HCT116 (cell line): ENCODE data around the gene LHFPL6. TPM values are rescaled to one million over a fixed set of nuclear protein-coding genes. Genes with fewer than 3 reads are reported as not detected.

ENCODE experiments used
- ATAC-seq: fragments of 200-7000 bp; cut with Tn5 transposase; 2 replicates; pipeline ENCODE4 v1.9.1; 2020; ENCODE audit warnings: mild to moderate bottlenecking, moderate library complexity
- BruUV-seq: library from RNA; stranded (reverse); fragments of 400-500 nt; replicated peaks from 2 replicates; lab custom pipeline; 2021; lab: Mats Ljungman, UMichigan
- CTCF ChIA-PET: fragments of 300-600 bp; sonication (Branson Sonifier 250); formaldehyde crosslinking; loops from one replicate; lab custom pipeline; 2021; ENCODE audit warnings: antibody characterized with exemption; lab: Charles Lee
- POLR2A ChIA-PET: fragments of 300-600, 350-600 bp; sonication (Branson Sonifier 250); formaldehyde crosslinking; loops from one replicate; lab custom pipeline; 2021; ENCODE audit warnings: antibody characterized with exemption; lab: Charles Lee
- RAD21 ChIA-PET, 2 experiments: fragments of 300-600 bp; sonication (Branson Sonifier 250); formaldehyde crosslinking; loops; one replicate each; lab custom pipeline; 2023; ENCODE audit warnings: low total read pairs in 2 of 2; ENCODE audit not compliant: uncharacterized antibody in 2 of 2, unreplicated experiment in 2 of 2, low non-redundant PET in 1 of 2; lab: Charles Lee
- DNase-seq: peaks from one replicate; pipeline ENCODE4 v3.0.0-alpha.2; 2010; ENCODE audit warnings: low read depth, low spot score
- H2AFZ ChIP-seq: fragments of 200-600 bp; shearing (Covaris generic), sonication (generic); 2 replicates; pipeline ENCODE4 v1.6.1; 2017; ENCODE audit warnings: low read depth, mixed run types, mixed read lengths, antibody characterized with exemption, low read length; ENCODE audit not compliant: poor library complexity, severe bottlenecking
- H3K27ac ChIP-seq: 2 replicates; pipeline ENCODE4 v1.5.1; 2012; ENCODE audit warnings: low read depth, low read length
- H3K27me3 ChIP-seq: fragments of 200-600 bp; sonication (generic); 2 replicates; pipeline ENCODE4 v1.6.1; 2016; ENCODE audit warnings: mixed run types, low read length, mixed read lengths; ENCODE audit not compliant: insufficient read depth
- H3K36me3 ChIP-seq, 2 experiments: fragments of 200-500 bp in 1 of 2; fragments of 200-600 bp in 1 of 2; sonication (Bioruptor generic) in 1 of 2; sonication (generic) in 1 of 2; 2 replicates each; pipeline versions ENCODE4 v1.5.1 to v1.6.1; 2014 to 2016; ENCODE audit warnings: low read length in 2 of 2, inconsistent platforms in 1 of 2, mixed read lengths in 1 of 2, mixed run types in 1 of 2; ENCODE audit not compliant: insufficient read depth in 2 of 2, control insufficient read depth in 1 of 2
- H3K4me1 ChIP-seq, 2 experiments: fragments of 200-600 bp in 1 of 2; sonication (generic) in 1 of 2; 2 replicates each; pipeline versions ENCODE4 v1.5.1 to v1.6.1; 2012 to 2017; ENCODE audit warnings: low read length in 2 of 2, inconsistent platforms in 1 of 2, mild to moderate bottlenecking in 1 of 2, mixed read lengths in 1 of 2, mixed run types in 1 of 2, moderate library complexity in 1 of 2; ENCODE audit not compliant: insufficient read depth in 2 of 2, control insufficient read depth in 1 of 2
- H3K4me2 ChIP-seq: fragments of 200-600 bp; sonication (generic); 2 replicates; pipeline ENCODE4 v1.6.1; 2017; ENCODE audit warnings: mixed run types, low read length, mixed read lengths
- H3K4me3 ChIP-seq, 2 experiments: fragments of 200-600 bp in 1 of 2; sonication (generic) in 1 of 2; replicated peaks in 1 of 2; 2 replicates each; pipeline ENCODE4 v1.5.1; 2011 to 2016; ENCODE audit warnings: low read length in 2 of 2, control low read depth in 1 of 2, low read depth in 1 of 2, mild to moderate bottlenecking in 1 of 2, mixed read lengths in 1 of 2, mixed run types in 1 of 2
- H3K79me2 ChIP-seq: fragments of 200-600 bp; sonication (generic); 2 replicates; pipeline ENCODE4 v1.6.1; 2017; ENCODE audit warnings: mild to moderate bottlenecking, mixed run types, low read length, moderate library complexity, mixed read lengths; ENCODE audit not compliant: insufficient read depth
- H3K9ac ChIP-seq: fragments of 200-600 bp; sonication (generic); 2 replicates; pipeline ENCODE4 v1.6.1; 2016; ENCODE audit warnings: low read length, mixed read lengths
- H3K9me2 ChIP-seq: fragments of 200-600 bp; sonication (generic), shearing (Covaris generic); 2 replicates; pipeline ENCODE4 v1.6.1; 2017; ENCODE audit warnings: mixed run types, mild to moderate bottlenecking, moderate library complexity; ENCODE audit not compliant: insufficient read depth
- H3K9me3 ChIP-seq, 2 experiments: fragments of 200-500 bp in 1 of 2; fragments of 200-600 bp in 1 of 2; sonication (Bioruptor generic) in 1 of 2; sonication (generic) in 1 of 2; 2 replicates each; pipeline ENCODE4 v1.6.1; 2014 to 2017; ENCODE audit warnings: low read length in 2 of 2, mixed read lengths in 2 of 2, inconsistent platforms in 1 of 2, low read depth in 1 of 2, mild to moderate bottlenecking in 1 of 2, mixed run types in 1 of 2, moderate library complexity in 1 of 2; ENCODE audit not compliant: control insufficient read depth in 1 of 2, insufficient read depth in 1 of 2
- H4K20me1 ChIP-seq: fragments of 200-600 bp; sonication (generic), shearing (Covaris generic); 2 replicates; pipeline ENCODE4 v1.6.1; 2017; ENCODE audit warnings: mixed run types, mild to moderate bottlenecking, moderate library complexity; ENCODE audit not compliant: insufficient read depth
- ATF3 ChIP-seq: IDR thresholded peaks from 2 replicates; pipeline ENCODE4 v1.6.1; 2012
- EGR1 ChIP-seq: IDR thresholded peaks from 2 replicates; pipeline ENCODE4 v1.6.1; 2012; ENCODE audit warnings: low read depth
- EZH2phosphoT487 ChIP-seq: fragments of 200-600 bp; IDR thresholded peaks from 2 replicates; pipeline ENCODE4 v1.6.1; 2018; ENCODE audit warnings: antibody characterized with exemption, borderline replicate concordance
- JUND ChIP-seq: IDR thresholded peaks from 2 replicates; pipeline ENCODE4 v1.6.1; 2012
- POLR2A ChIP-seq: IDR thresholded peaks from 2 replicates; pipeline ENCODE4 v1.7.0; 2011; ENCODE audit warnings: borderline replicate concordance; ENCODE audit not compliant: insufficient read depth, insufficient read length; ENCODE audit errors: extremely low read depth
- SIN3A ChIP-seq: IDR thresholded peaks from 2 replicates; pipeline ENCODE4 v1.6.1; 2012; ENCODE audit warnings: low read depth
- TCF7L2 ChIP-seq: IDR thresholded peaks from 2 replicates; pipeline ENCODE4 v1.7.0; 2011; ENCODE audit warnings: borderline replicate concordance, inconsistent platforms; ENCODE audit not compliant: insufficient read depth, insufficient read length; ENCODE audit errors: extremely low read depth
- YY1 ChIP-seq: IDR thresholded peaks from 2 replicates; pipeline ENCODE4 v1.6.1; 2011; ENCODE audit warnings: low read length, low read depth, moderate library complexity, mild to moderate bottlenecking; ENCODE audit not compliant: insufficient replicate concordance; ENCODE audit errors: extremely low read depth
- ZBTB33 ChIP-seq: IDR thresholded peaks from 2 replicates; pipeline ENCODE4 v1.6.1; 2011; ENCODE audit warnings: mild to moderate bottlenecking, low read length, moderate library complexity; ENCODE audit not compliant: insufficient replicate concordance; ENCODE audit errors: extremely low read depth
- ZFX ChIP-seq: fragments of 450-650 bp; IDR thresholded peaks from 2 replicates; pipeline ENCODE4 v1.6.1; 2017
- intact Hi-C: fragments of 100-400 bp; cut with micrococcal nuclease; formaldehyde crosslinking; loops from 2 replicates; pipeline ENCODE4 v1.10.0; 2022
- total RNA-seq: library from RNA; stranded (reverse); gene quantifications from one replicate; pipeline ENCODE4 v1.2.1, GENCODE V29; 2021; ENCODE audit not compliant: unreplicated experiment

Gene LHFPL6
- total RNA-seq, 1 experiment from 2014 or later: 0.22 TPM

GRCh38 chr13:39530916-39531315, 72.1 kb downstream of the LHFPL6 start:
- H3K27ac ChIP-seq: no peak overlapping the region
- ATAC-seq: no peak
- intact Hi-C loops: no loop called here
- no peaks in the 10 kb centered on the region for H4K20me1 ChIP-seq
- BruUV-seq: no TSS peak
- H3K4me1 ChIP-seq: peaks cover 0 to 15% of the 10 kb centered on the region in 2 experiments; a peak in 2 of 4 replicates
- ChIA-PET RAD21 (no interaction called here), POLR2A (no interaction called here), CTCF (no interaction called here)
- H3K9me2 ChIP-seq: no peaks in the 10 kb centered on the region
- no peak for DNase-seq
- H3K9me3 ChIP-seq: no peaks in the 10 kb centered on the region
- no peaks in the 10 kb centered on the region for H3K79me2 ChIP-seq
- TF ChIP-seq YY1: no peak
- TF ChIP-seq JUND: no peak
- TF ChIP-seq TCF7L2: no peak
- TF ChIP-seq ZFX: no peak
- no peak for TF ChIP-seq EZH2phosphoT487
- TF ChIP-seq ATF3: no peak
- no peak for TF ChIP-seq ZBTB33
- no peak for TF ChIP-seq POLR2A
- no peak for TF ChIP-seq SIN3A
- TF ChIP-seq EGR1: no peak
- H3K4me3 ChIP-seq: no peak overlapping the region
- no peak overlapping the region for H3K9ac ChIP-seq
- no peak overlapping the region for H3K4me2 ChIP-seq
- no peaks in the 10 kb centered on the region for H3K36me3 ChIP-seq
- no peak overlapping the region for H2AFZ ChIP-seq
- no peaks in the 10 kb centered on the region for H3K27me3 ChIP-seq
